Renal cortical epithelial cell (primary cell): ENCODE data around the gene ARHGAP44. TPM values are rescaled to one million over a fixed set of nuclear protein-coding genes. Genes with fewer than 3 reads are reported as not detected.

Experiments used
- DNase-seq: peaks from one replicate; pipeline ENCODE4 v3.0.0-alpha.2; 2011; ENCODE audit warnings: low read depth
- total RNA-seq: library from RNA; depleted of rRNA; stranded (reverse); fragments of >200 nt; gene quantifications from 2 replicates; pipeline ENCODE4 v1.2.3, GENCODE V29; 2014

The ARHGAP44 gene
- total RNA-seq, 1 donor from 2014 or later = 1.3 TPM

- DNase-seq = no peak
Observed at GRCh38 chr17:12994341-12995074, 205.2 kb downstream of the ARHGAP44 start.

- no peak for DNase-seq
Observed at GRCh38 chr17:12995106-12995895, 206.0 kb downstream of the ARHGAP44 start.

- no peak for DNase-seq
Observed at GRCh38 chr17:12995896-12996295, 206.6 kb downstream of the ARHGAP44 start.

GRCh38 chr17:12996357-12996756, 207.1 kb downstream of the ARHGAP44 start:
- DNase-seq = no peak

- DNase-seq = no peak
Observed at GRCh38 chr17:12996941-12997340, 207.6 kb downstream of the ARHGAP44 start.

GRCh38 chr17:12998461-12998860, 209.2 kb downstream of the ARHGAP44 start:
- no peak for DNase-seq

GRCh38 chr17:12998874-12999273, 209.6 kb downstream of the ARHGAP44 start:
- no peak for DNase-seq

- no peak for DNase-seq
Observed at GRCh38 chr17:13000561-13000960, 211.3 kb downstream of the ARHGAP44 start.

- peak; percentile 22 for DNase-seq
Observed at GRCh38 chr17:13001991-13002615, 212.8 kb downstream of the ARHGAP44 start.

- DNase-seq = peak; percentile 50
Observed at GRCh38 chr17:13002761-13003453, 213.6 kb downstream of the ARHGAP44 start.

GRCh38 chr17:13003454-13003851, 214.2 kb downstream of the ARHGAP44 start:
- no peak for DNase-seq

- no peak for DNase-seq
Observed at GRCh38 chr17:13003927-13004326, 214.6 kb downstream of the ARHGAP44 start.

- no peak for DNase-seq
Observed at GRCh38 chr17:13004336-13004735, 215.0 kb downstream of the ARHGAP44 start.

GRCh38 chr17:13005530-13005929, 216.2 kb downstream of the ARHGAP44 start:
- no peak for DNase-seq

GRCh38 chr17:13008461-13008860, 219.2 kb downstream of the ARHGAP44 start:
- no peak for DNase-seq

GRCh38 chr17:13010959-13011358, 221.7 kb downstream of the ARHGAP44 start:
- no peak for DNase-seq

- DNase-seq = no peak
Observed at GRCh38 chr17:13014801-13015200, 225.5 kb downstream of the ARHGAP44 start.

- peak; percentile 35 for DNase-seq
Observed at GRCh38 chr17:13016881-13017654, 227.8 kb downstream of the ARHGAP44 start.

GRCh38 chr17:13017655-13018459, 228.6 kb downstream of the ARHGAP44 start, which contains the start of gene ELAC2:
Gene ELAC2, minus strand, starts transcription at chr17:13018027. Its CDS starts 80 bp downstream, at chr17:13017947.
- DNase-seq = peak; percentile 96

GRCh38 chr17:13024016-13024415, 234.7 kb downstream of the ARHGAP44 start:
- no peak for DNase-seq
